Esophagus squamous epithelium (tissue), 5 donors: ENCODE results near the gene IL10. TPM values are rescaled to one million over a fixed set of nuclear protein-coding genes. Genes with fewer than 3 reads are reported as not detected.

Experiments used
- DNase-seq: peaks from one replicate; lab custom pipeline; 2025; lab: John Stamatoyannopoulos, UW
- H3K27ac ChIP-seq, 4 donors: fragments of 200-600 bp; sonication (generic); one replicate each; pipeline ENCODE4 v1.5.1; 2016 to 2019; ENCODE audit warnings: mild to moderate bottlenecking in 1 of 4
- H3K27me3 ChIP-seq, 4 donors: fragments of 200-600 bp; sonication (generic); 1 replicate in 3 of 4; 2 replicates in 1 of 4; pipeline versions ENCODE4 v1.5.1 to v1.6.0; 2017 to 2021; ENCODE audit warnings: antibody characterized with exemption in 1 of 4
- H3K36me3 ChIP-seq, 3 donors: fragments of 200-600 bp; sonication (generic); one replicate each; pipeline ENCODE4 v1.5.1; 2016 to 2019
- H3K4me1 ChIP-seq, 3 donors: fragments of 200-600 bp; sonication (generic); one replicate each; pipeline ENCODE4 v1.5.1; 2017 to 2019
- H3K4me3 ChIP-seq, 4 donors: fragments of 200-600 bp; sonication (generic); 1 replicate in 3 of 4; 2 replicates in 1 of 4; pipeline ENCODE4 v1.5.1; 2016 to 2019; ENCODE audit warnings: mild to moderate bottlenecking in 2 of 4, moderate library complexity in 1 of 4
- H3K9me3 ChIP-seq, 3 donors: fragments of 200-600 bp; sonication (generic); one replicate each; pipeline ENCODE4 v1.5.1; 2016 to 2019
- CTCF ChIP-seq, 6 experiments: fragments of 450-650 bp in 4 of 6; fragments of 200-600 bp in 2 of 6; sonication (generic) in 2 of 6; IDR thresholded peaks; one replicate each; pipeline ENCODE4 v1.5.1; 2016 to 2019; ENCODE audit warnings: antibody characterized with exemption in 6 of 6, mild to moderate bottlenecking in 4 of 6, moderate library complexity in 4 of 6
- POLR2A ChIP-seq, 4 donors: fragments of 450-650 bp; IDR thresholded peaks; one replicate each; pipeline ENCODE4 v1.6.1; 2017; ENCODE audit warnings: antibody characterized with exemption in 4 of 4, mild to moderate bottlenecking in 4 of 4, moderate library complexity in 3 of 4
- WGBS, 2 donors: methylation state at CpG; one replicate each; pipeline ENCODE4 v1.1.5; 2018; 5-methylcytosine and 5-hydroxymethylcytosine counted together
- intact Hi-C: fragments of 100-400 bp; cut with DNase I; formaldehyde crosslinking; loops from one replicate; pipeline ENCODE4 v1.15.0; 2022
- small RNA-seq, 4 donors: library from RNA; depleted of rRNA; stranded (forward); fragments of <200 nt; gene quantifications; one replicate each; pipeline ENCODE3, GENCODE V24; 2016
- total RNA-seq, 4 donors: library from RNA; depleted of rRNA; stranded (reverse); fragments of >200 nt; gene quantifications; one replicate each; pipeline ENCODE4 v1.1.0, GENCODE V29; 2016
- donor health status: DM: yes; HTN: yes; CAD: no.

IL10 gene
- total RNA-seq, 4 donors from 2014 or later, result 0.70 to 2.5 (median 1.5) TPM; not detected in 1

DNA sequence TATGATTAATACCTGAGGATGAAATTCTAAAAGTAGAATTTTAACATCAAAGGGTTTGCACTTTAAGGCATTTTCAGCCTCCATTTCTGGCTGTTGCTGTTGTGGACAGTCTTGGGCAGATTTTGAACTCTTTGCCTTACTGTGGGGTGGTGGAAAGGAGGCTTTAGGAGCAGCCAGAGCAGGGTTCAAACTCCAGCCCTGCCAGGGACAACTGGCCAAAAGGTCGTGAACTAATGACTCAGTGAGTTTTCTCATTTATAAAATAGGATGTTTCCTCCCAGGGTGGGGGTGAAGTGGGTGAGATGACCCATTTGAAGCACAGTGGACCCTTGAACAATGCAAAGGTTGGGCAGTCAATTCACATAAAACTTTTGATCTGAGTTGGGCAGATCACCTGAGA lies 50.8 kb downstream of the IL10 start:
- Histone ChIP-seq H3K4me1 (peaks cover 14 to 74% (median 43%) of the 10 kb centered on the region in 3 donors), H3K27me3 (no peaks in the 10 kb centered on the region), H3K4me3 (no peak overlapping the region), H3K27ac (no peak overlapping the region), H3K36me3 (no peaks in the 10 kb centered on the region), H3K9me3 (no peaks in the 10 kb centered on the region)
- DNase-seq, result no peak
- TF ChIP-seq CTCF (IDR thresholded peaks at IDR 0.05) (no peak), POLR2A (IDR thresholded peaks at IDR 0.05) (no peak)
- intact Hi-C loops, result no loop called here
- WGBS, 2 donors, result 79 to 80% methylated on average over 1 of the region's 1 CpG

GRCh38 chr1:206719169-206719839 lies 53.0 kb downstream of the IL10 start:
- WGBS, 2 donors, result 48 to 64% methylated on average over 5 to 10 of the region's 10 CpGs
- Histone ChIP-seq H3K27me3 (no peaks in the 10 kb centered on the region), H3K9me3 (no peaks in the 10 kb centered on the region), H3K36me3 (no peaks in the 10 kb centered on the region), H3K4me1 (peaks cover 14 to 74% (median 41%) of the 10 kb centered on the region in 3 donors), H3K27ac (no peak overlapping the region), H3K4me3 (no peak overlapping the region)
- no peak for DNase-seq
- intact Hi-C loops, result no loop called here
- TF ChIP-seq CTCF (IDR thresholded peaks at IDR 0.05) (no peak), POLR2A (IDR thresholded peaks at IDR 0.05) (no peak)

DNA sequence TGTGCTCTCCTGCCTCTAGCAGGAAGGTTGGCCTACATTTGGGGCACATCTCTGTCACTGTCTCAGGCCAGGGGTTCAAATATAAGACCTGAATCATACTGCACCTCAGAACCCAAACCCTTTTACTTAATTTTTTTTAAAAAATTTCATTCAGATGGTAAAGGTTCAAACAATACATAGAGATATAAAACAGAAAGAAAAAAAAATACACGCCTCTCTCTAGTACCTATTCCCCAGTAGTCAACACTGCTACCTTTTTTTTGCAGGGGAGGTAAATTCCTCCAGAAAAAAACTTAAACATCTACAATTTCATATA lies 54.7 kb downstream of the IL10 start:
- Histone ChIP-seq H3K9me3 (no peaks in the 10 kb centered on the region), H3K4me3 (no peak overlapping the region), H3K27ac (peak overlapping the region in 1 of 4 donors; percentile 27), H3K36me3 (no peaks in the 10 kb centered on the region), H3K27me3 (no peaks in the 10 kb centered on the region), H3K4me1 (peaks cover 17 to 74% (median 37%) of the 10 kb centered on the region in 3 donors)
- DNase-seq, result no peak
- TF ChIP-seq CTCF (IDR thresholded peaks at IDR 0.05) (no peak), POLR2A (IDR thresholded peaks at IDR 0.05) (no peak)
- intact Hi-C loops, result no loop called here
- WGBS, 2 donors, result 93 to 94% methylated on average over 1 of the region's 1 CpG

Small RNAs within 50 kb of the gene (small RNA-seq; reads per million reads assigned to genes)
- gene RF00019, result 0 reads per million in 4 donors

Other genes starting within 250 kb of the IL10 start
- gene EIF2D, start 160.0 kb downstream of the IL10 start, total RNA-seq, result 10 to 100 TPM; 26.8 to 54.4 (median 42.2) TPM
- 1 to 10 TPM; 2.5 to 9.1 (median 4.0) TPM for gene DYRK3, start 137.0 kb downstream of the IL10 start, total RNA-seq
- 10 to 100 TPM; 37.8 to 50.7 (median 43.2) TPM for gene MAPKAPK2, start 87.6 kb downstream of the IL10 start, total RNA-seq
- 10 to 100 TPM in 2 of 4 donors, under 1 TPM in 1, not detected in 1; 0.23 to 16.8 (median 16.3) TPM for gene IL19, start 1.7 kb downstream of the IL10 start, total RNA-seq
- 1 to 10 TPM in 1 of 4 donors, not detected in 3; 1.1 TPM for gene IL20, start 93.1 kb upstream of the IL10 start, total RNA-seq
- gene IL24, start 124.9 kb upstream of the IL10 start, total RNA-seq, result not detected
- 1 to 10 TPM in 1 of 4 donors, under 1 TPM in 2, not detected in 1; 0.88 to 4.2 (median 1.00) TPM for gene FCMR, start 149.4 kb upstream of the IL10 start, total RNA-seq
- gene PIGR, start 174.0 kb upstream of the IL10 start, total RNA-seq, result 100 to 1,000 TPM in 1 of 4 donors, 1 to 10 TPM in 1, under 1 TPM in 1, not detected in 1; 0.99 to 144 (median 1.1) TPM
- not detected for gene FCAMR, start 198.0 kb upstream of the IL10 start, total RNA-seq